ENCODE data around the gene STX18.
"Not testable (repeated sequence)": the region's sequence is repeated elsewhere in the genome, so short reads cannot be mapped to it uniquely, and the experiment has no call there.

Gene STX18

DNA sequence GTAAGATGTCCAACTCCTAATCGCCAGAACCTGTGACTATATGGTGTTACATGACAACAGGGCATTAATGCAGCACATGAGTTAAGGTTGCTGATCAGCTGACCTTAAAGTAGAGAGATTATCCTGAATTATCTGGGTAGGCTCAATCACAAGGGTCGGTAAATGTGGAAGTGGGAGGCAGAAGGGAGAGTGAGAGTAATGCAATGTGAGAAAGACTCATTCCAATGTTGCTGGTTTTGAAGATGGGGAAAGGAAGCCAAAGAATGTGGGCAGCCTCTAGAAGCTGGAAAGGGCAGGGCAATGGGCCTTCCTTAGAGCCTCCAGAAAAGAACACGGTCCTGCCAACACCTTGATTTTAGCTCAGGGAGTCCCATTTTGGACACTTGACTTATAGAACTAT lies 67.4 kb downstream of the STX18 start:
- Histone ChIP-seq H3K9me3 (ENCODE audit: control insufficient read depth in 5 of 5, low read length in 5 of 5) (no peaks in the 10 kb centered on the region), H3K9ac (ENCODE audit: low read length in 5 of 5) (no peak overlapping the region), H3K27me3 (ENCODE audit: control insufficient read depth in 5 of 5, insufficient read depth in 4 of 5, low read length in 5 of 5) (no peaks in the 10 kb centered on the region), H3K27ac (ENCODE audit: low read depth, low read length) (no peak overlapping the region), H3K4me3 (ENCODE audit: low read depth in 1 of 5, low read length in 5 of 5) (no peak overlapping the region), H3K36me3 (ENCODE audit: control insufficient read depth in 5 of 5, insufficient read depth in 5 of 5, low read length in 5 of 5) (peaks cover 0 to 21% (median 14%) of the 10 kb centered on the region in 5 donors), H3K4me1 (ENCODE audit: control insufficient read depth in 5 of 5, insufficient read depth in 5 of 5, low read length in 5 of 5) (peaks cover 0 to 34% (median 17%) of the 10 kb centered on the region in 5 donors)

DNA sequence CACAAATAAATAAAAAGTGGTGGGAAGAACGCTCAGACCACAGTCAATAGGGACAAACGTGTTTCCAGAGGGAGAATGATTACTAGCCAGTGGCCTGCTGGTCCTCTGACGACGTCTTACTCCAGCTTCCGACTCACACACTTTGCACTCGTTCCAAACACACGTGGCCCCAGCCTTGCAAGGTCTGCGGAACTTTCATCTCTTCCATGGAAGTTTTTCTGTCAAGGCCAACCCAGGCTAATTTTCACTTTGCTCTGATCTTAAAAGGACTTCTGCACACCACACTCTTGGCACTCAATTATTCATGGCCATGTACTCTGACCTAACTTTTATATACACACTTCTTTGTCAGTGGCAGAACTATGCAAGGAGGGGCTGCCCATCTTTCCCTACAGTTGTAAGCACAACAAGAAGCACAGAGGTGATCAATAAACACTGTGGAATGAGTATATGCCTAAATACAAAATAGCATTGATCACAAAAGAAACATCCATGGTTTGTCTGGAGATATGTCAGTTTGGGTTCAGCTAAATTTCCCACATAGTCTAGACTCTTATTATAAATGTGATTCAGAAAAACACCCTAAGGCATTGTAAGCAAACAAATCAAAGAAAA lies 69.4 kb downstream of the STX18 start:
- H3K9ac ChIP-seq (ENCODE audit: low read length in 5 of 5) = no peak overlapping the region
- no peak overlapping the region for H3K27ac ChIP-seq (ENCODE audit: low read depth, low read length)
- H3K36me3 ChIP-seq (ENCODE audit: control insufficient read depth in 5 of 5, insufficient read depth in 5 of 5, low read length in 5 of 5) = peaks cover 6 to 38% (median 24%) of the 10 kb centered on the region in 5 donors
- no peaks in the 10 kb centered on the region for H3K9me3 ChIP-seq (ENCODE audit: control insufficient read depth in 5 of 5, low read length in 5 of 5)
- no peak overlapping the region for H3K4me3 ChIP-seq (ENCODE audit: low read depth in 1 of 5, low read length in 5 of 5)
- H3K27me3 ChIP-seq (ENCODE audit: control insufficient read depth in 5 of 5, insufficient read depth in 4 of 5, low read length in 5 of 5) = no peaks in the 10 kb centered on the region
- H3K4me1 ChIP-seq (ENCODE audit: control insufficient read depth in 5 of 5, insufficient read depth in 5 of 5, low read length in 5 of 5) = peaks cover 0 to 24% (median 10%) of the 10 kb centered on the region in 5 donors

DNA sequence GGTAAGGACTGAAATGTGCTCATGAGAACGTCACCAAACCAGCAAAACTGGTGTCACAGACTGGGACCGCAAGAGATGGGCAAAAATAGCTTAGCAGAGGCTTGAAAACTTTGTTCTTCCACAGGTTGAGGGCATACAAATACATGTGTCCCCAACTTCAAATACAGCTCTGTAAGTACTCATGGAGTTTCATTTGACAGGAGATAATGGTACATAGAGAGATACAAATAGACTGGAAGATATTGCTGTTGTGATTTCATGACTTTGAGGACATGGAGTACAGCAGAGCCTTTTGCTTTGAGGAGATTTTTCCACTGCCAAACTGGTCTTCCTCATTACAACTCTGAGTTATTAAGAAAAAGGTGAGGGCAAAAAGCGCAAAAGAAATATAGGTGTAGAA lies 70.7 kb downstream of the STX18 start:
- H3K27ac ChIP-seq (ENCODE audit: low read depth, low read length) = no peak overlapping the region
- no peak overlapping the region for H3K4me3 ChIP-seq (ENCODE audit: low read depth in 1 of 5, low read length in 5 of 5)
- H3K4me1 ChIP-seq (ENCODE audit: control insufficient read depth in 5 of 5, insufficient read depth in 5 of 5, low read length in 5 of 5) = peaks cover 0 to 21% (median 10%) of the 10 kb centered on the region in 5 donors
- peaks cover 7 to 50% (median 33%) of the 10 kb centered on the region in 5 donors for H3K36me3 ChIP-seq (ENCODE audit: control insufficient read depth in 5 of 5, insufficient read depth in 5 of 5, low read length in 5 of 5)
- no peak overlapping the region for H3K9ac ChIP-seq (ENCODE audit: low read length in 5 of 5)
- no peaks in the 10 kb centered on the region for H3K9me3 ChIP-seq (ENCODE audit: control insufficient read depth in 5 of 5, low read length in 5 of 5)
- H3K27me3 ChIP-seq (ENCODE audit: control insufficient read depth in 5 of 5, insufficient read depth in 4 of 5, low read length in 5 of 5) = no peaks in the 10 kb centered on the region

DNA sequence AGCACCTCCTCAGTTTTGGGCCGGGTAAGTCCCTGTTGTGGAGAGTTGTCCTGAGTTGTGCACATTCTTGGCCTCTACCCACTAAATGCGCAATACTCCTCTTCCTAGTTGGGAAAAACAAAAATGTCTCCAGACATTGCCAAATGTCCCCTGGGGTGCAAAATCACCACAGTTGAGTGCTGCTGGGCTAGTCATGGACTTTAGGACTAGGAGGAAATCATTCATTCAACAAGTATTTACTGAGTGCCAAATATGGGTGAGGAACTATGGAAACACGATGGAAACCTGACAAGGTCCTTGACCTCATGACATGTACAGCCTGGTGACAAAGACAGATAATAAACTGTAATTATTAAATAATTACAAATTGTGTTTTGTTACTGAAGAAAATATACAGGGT lies 71.6 kb downstream of the STX18 start:
- Histone ChIP-seq H3K27ac (ENCODE audit: low read depth, low read length) (no peak overlapping the region), H3K9me3 (ENCODE audit: control insufficient read depth in 5 of 5, low read length in 5 of 5) (no peaks in the 10 kb centered on the region), H3K4me1 (ENCODE audit: control insufficient read depth in 5 of 5, insufficient read depth in 5 of 5, low read length in 5 of 5) (peaks cover 0 to 21% (median 10%) of the 10 kb centered on the region in 5 donors), H3K27me3 (ENCODE audit: control insufficient read depth in 5 of 5, insufficient read depth in 4 of 5, low read length in 5 of 5) (no peaks in the 10 kb centered on the region), H3K36me3 (ENCODE audit: control insufficient read depth in 5 of 5, insufficient read depth in 5 of 5, low read length in 5 of 5) (peaks cover 13 to 60% (median 40%) of the 10 kb centered on the region in 5 donors), H3K9ac (ENCODE audit: low read length in 5 of 5) (no peak overlapping the region), H3K4me3 (ENCODE audit: low read depth in 1 of 5, low read length in 5 of 5) (no peak overlapping the region)

DNA sequence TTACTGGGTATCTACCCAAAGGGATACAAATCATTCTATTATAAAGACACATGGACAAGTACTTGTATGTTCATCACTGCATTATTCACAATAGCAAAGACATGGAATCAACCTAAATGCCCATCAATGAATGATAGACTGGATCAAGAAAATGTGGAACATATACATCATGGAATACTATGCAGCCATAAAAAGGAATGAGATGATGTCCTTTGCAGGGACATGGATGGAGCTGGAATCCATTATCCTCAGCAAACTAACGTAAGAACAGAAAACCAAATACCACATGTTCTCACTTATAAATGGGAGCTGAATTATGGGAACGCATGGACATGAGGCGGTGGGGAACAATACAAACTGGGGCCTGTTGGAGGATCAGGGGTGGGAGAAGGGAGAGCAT lies 76.6 kb downstream of the STX18 start:
- H3K9me3 ChIP-seq (ENCODE audit: control insufficient read depth in 5 of 5, low read length in 5 of 5); H3K9ac ChIP-seq (ENCODE audit: low read length in 5 of 5); H3K27ac ChIP-seq (ENCODE audit: low read depth, low read length); H3K4me3 ChIP-seq (ENCODE audit: low read depth in 1 of 5, low read length in 5 of 5); H3K27me3 ChIP-seq (ENCODE audit: control insufficient read depth in 5 of 5, insufficient read depth in 4 of 5, low read length in 5 of 5); H3K4me1 ChIP-seq (ENCODE audit: control insufficient read depth in 5 of 5, insufficient read depth in 5 of 5, low read length in 5 of 5): not testable (repeated sequence)
- H3K36me3 ChIP-seq (ENCODE audit: control insufficient read depth in 5 of 5, insufficient read depth in 5 of 5, low read length in 5 of 5) = peaks cover 16 to 47% (median 34%) of the 10 kb centered on the region in 5 donors

DNA sequence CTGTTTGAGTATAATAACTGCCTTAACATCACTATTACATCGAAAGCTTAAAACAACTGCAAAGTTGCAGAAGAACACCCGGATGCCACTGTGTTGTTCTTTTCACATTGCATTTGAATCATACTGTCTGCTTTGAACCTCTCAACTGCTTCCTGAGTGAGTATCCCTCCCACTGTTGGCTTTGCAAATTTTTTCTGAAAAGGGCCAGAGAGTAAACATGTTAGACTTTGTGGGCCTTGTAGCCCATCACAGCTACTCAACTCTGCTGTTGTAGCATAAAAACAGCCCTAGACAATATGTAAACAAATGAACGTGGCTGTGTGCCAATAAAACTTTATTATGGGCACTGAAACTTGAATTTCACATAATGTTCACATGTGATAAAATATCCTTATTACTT lies 78.9 kb downstream of the STX18 start:
- no peak overlapping the region for H3K9ac ChIP-seq (ENCODE audit: low read length in 5 of 5)
- H3K4me1 ChIP-seq (ENCODE audit: control insufficient read depth in 5 of 5, insufficient read depth in 5 of 5, low read length in 5 of 5) = no peaks in the 10 kb centered on the region
- no peak overlapping the region for H3K27ac ChIP-seq (ENCODE audit: low read depth, low read length)
- H3K9me3 ChIP-seq (ENCODE audit: control insufficient read depth in 5 of 5, low read length in 5 of 5) = no peaks in the 10 kb centered on the region
- H3K36me3 ChIP-seq (ENCODE audit: control insufficient read depth in 5 of 5, insufficient read depth in 5 of 5, low read length in 5 of 5) = peaks cover 21 to 41% (median 30%) of the 10 kb centered on the region in 5 donors
- H3K27me3 ChIP-seq (ENCODE audit: control insufficient read depth in 5 of 5, insufficient read depth in 4 of 5, low read length in 5 of 5) = no peaks in the 10 kb centered on the region
- no peak overlapping the region for H3K4me3 ChIP-seq (ENCODE audit: low read depth in 1 of 5, low read length in 5 of 5)

DNA sequence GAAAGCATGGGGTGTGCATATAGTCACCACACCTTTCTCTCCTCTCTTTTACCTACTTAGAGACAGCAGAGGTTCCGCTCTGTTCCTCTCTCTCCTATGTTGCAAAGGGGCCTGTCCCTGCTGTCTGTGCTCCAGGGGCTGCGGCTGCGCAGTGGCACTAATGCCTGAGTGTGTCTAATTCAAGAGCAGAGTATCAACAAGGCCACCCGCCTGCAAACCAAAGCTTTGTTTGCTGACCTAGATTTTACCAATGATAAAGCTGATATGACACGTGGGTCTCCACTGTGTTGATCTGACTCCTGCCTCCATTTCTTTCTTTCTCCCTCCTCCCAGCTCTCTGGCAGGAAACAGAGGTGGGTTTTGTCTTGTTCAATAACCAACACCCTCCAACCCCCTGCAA lies 80.0 kb downstream of the STX18 start:
- no peaks in the 10 kb centered on the region for H3K27me3 ChIP-seq (ENCODE audit: control insufficient read depth in 5 of 5, insufficient read depth in 4 of 5, low read length in 5 of 5)
- H3K9me3 ChIP-seq (ENCODE audit: control insufficient read depth in 5 of 5, low read length in 5 of 5) = no peaks in the 10 kb centered on the region
- no peak overlapping the region for H3K9ac ChIP-seq (ENCODE audit: low read length in 5 of 5)
- H3K4me1 ChIP-seq (ENCODE audit: control insufficient read depth in 5 of 5, insufficient read depth in 5 of 5, low read length in 5 of 5) = no peaks in the 10 kb centered on the region
- no peak overlapping the region for H3K27ac ChIP-seq (ENCODE audit: low read depth, low read length)
- peaks cover 21 to 43% (median 31%) of the 10 kb centered on the region in 5 donors for H3K36me3 ChIP-seq (ENCODE audit: control insufficient read depth in 5 of 5, insufficient read depth in 5 of 5, low read length in 5 of 5)
- no peak overlapping the region for H3K4me3 ChIP-seq (ENCODE audit: low read depth in 1 of 5, low read length in 5 of 5)

DNA sequence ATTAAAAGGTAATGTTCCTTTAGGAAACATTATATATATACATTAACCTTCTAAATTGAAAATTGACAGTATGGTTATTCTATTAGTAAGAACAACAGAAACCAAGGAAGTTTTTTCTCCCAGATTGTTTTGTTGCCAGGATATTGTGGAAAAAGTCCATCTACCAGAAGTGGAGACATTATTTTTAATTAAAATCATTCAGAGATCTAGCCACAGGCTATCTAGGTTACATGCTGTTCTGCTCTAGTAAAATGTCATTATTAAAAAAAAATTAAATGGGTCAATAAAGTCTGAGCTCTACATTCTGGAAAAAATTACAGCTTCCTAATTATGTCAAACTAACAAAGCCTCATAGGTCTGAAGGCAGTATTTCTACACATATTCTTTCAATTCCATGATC lies 80.7 kb downstream of the STX18 start:
- H3K36me3 ChIP-seq (ENCODE audit: control insufficient read depth in 5 of 5, insufficient read depth in 5 of 5, low read length in 5 of 5) = peaks cover 19 to 44% (median 31%) of the 10 kb centered on the region in 5 donors
- H3K9ac ChIP-seq (ENCODE audit: low read length in 5 of 5) = no peak overlapping the region
- H3K27me3 ChIP-seq (ENCODE audit: control insufficient read depth in 5 of 5, insufficient read depth in 4 of 5, low read length in 5 of 5) = no peaks in the 10 kb centered on the region
- H3K27ac ChIP-seq (ENCODE audit: low read depth, low read length) = no peak overlapping the region
- H3K4me1 ChIP-seq (ENCODE audit: control insufficient read depth in 5 of 5, insufficient read depth in 5 of 5, low read length in 5 of 5) = no peaks in the 10 kb centered on the region
- H3K4me3 ChIP-seq (ENCODE audit: low read depth in 1 of 5, low read length in 5 of 5) = no peak overlapping the region
- no peaks in the 10 kb centered on the region for H3K9me3 ChIP-seq (ENCODE audit: control insufficient read depth in 5 of 5, low read length in 5 of 5)

DNA sequence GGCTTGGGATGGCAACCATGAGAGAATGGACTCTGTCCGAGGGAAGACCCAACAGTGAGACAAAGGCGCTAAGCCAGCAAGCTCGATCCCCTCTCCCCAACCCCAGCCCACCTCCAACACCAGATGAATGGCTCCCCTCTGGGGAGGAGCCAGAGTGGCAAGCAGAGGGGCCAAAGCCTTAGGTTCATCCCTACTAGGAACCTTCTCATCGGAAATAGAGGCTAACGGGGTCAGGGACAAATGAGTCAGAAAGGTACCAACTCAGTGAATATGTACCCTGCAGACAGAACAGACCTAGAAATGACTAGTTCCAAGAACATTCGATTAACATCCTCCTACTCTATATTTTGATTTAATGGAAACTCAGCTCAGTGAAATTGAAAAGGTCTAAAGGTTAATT lies 81.1 kb downstream of the STX18 start:
- Histone ChIP-seq H3K9me3 (ENCODE audit: control insufficient read depth in 5 of 5, low read length in 5 of 5) (no peaks in the 10 kb centered on the region), H3K36me3 (ENCODE audit: control insufficient read depth in 5 of 5, insufficient read depth in 5 of 5, low read length in 5 of 5) (peaks cover 17 to 44% (median 31%) of the 10 kb centered on the region in 5 donors), H3K27ac (ENCODE audit: low read depth, low read length) (no peak overlapping the region), H3K9ac (ENCODE audit: low read length in 5 of 5) (no peak overlapping the region), H3K4me3 (ENCODE audit: low read depth in 1 of 5, low read length in 5 of 5) (no peak overlapping the region), H3K4me1 (ENCODE audit: control insufficient read depth in 5 of 5, insufficient read depth in 5 of 5, low read length in 5 of 5) (peaks cover 0 to 2% (median 0%) of the 10 kb centered on the region in 5 donors), H3K27me3 (ENCODE audit: control insufficient read depth in 5 of 5, insufficient read depth in 4 of 5, low read length in 5 of 5) (no peaks in the 10 kb centered on the region)

DNA sequence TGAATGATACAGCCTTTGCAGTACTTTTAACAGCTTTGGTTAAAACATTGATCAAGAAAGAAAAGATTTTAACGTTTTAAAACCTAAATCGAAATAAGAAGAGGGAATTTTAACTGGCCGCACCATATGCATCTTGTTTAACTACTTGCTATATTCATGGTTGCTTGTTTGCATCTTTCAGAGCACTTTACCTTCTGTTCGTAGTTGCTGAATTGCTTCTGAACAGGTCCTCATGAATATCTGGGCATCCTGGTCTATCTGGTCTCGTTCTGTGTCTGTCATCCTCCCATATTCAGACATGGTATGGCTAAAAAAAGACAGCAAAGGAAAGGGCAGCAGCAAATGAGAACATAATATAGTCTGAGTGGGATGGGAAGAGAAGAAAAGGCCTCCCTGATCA lies 82.7 kb downstream of the STX18 start:
- Histone ChIP-seq H3K4me3 (ENCODE audit: low read depth in 1 of 5, low read length in 5 of 5) (no peak overlapping the region), H3K27me3 (ENCODE audit: control insufficient read depth in 5 of 5, insufficient read depth in 4 of 5, low read length in 5 of 5) (no peaks in the 10 kb centered on the region), H3K36me3 (ENCODE audit: control insufficient read depth in 5 of 5, insufficient read depth in 5 of 5, low read length in 5 of 5) (peaks cover 10 to 52% (median 41%) of the 10 kb centered on the region in 5 donors), H3K27ac (ENCODE audit: low read depth, low read length) (no peak overlapping the region), H3K9me3 (ENCODE audit: control insufficient read depth in 5 of 5, low read length in 5 of 5) (no peaks in the 10 kb centered on the region), H3K4me1 (ENCODE audit: control insufficient read depth in 5 of 5, insufficient read depth in 5 of 5, low read length in 5 of 5) (peaks cover 0 to 8% (median 0%) of the 10 kb centered on the region in 5 donors), H3K9ac (ENCODE audit: low read length in 5 of 5) (no peak overlapping the region)
